ENCODE data around the gene SERPINA9.

GRCh38 chr14:94500264-94500663 lies 24.3 kb upstream of the SERPINA9 start:
- TF ChIP-seq CTCF (optimal IDR thresholded peaks at IDR 0.05 in 1 of 3, IDR thresholded peaks at IDR 0.05 in 1 of 3, conservative IDR thresholded peaks at IDR 0.05 in 1 of 3; ENCODE audit: extremely low read depth in 1 of 3, insufficient read depth in 2 of 3, low read length in 3 of 3) (no peak), EZH2 (IDR thresholded peaks at IDR 0.05; ENCODE audit: low read length) (no peak)
